HCT116 (cell line): ENCODE results near the gene KLC4. TPM values are rescaled to one million over a fixed set of nuclear protein-coding genes. Genes with fewer than 3 reads are reported as not detected.
A peak's percentile ranks its signal among the peaks of the same experiment; 100 is the strongest.

Experiments used
- ATAC-seq: fragments of 200-7000 bp; cut with Tn5 transposase; 2 replicates; pipeline ENCODE4 v1.9.1; 2020; ENCODE audit warnings: mild to moderate bottlenecking, moderate library complexity
- BruUV-seq: library from RNA; stranded (reverse); fragments of 400-500 nt; replicated peaks from 2 replicates; lab custom pipeline; 2021; lab: Mats Ljungman, UMichigan
- CTCF ChIA-PET: fragments of 300-600 bp; sonication (Branson Sonifier 250); formaldehyde crosslinking; loops from one replicate; lab custom pipeline; 2021; ENCODE audit warnings: antibody characterized with exemption; lab: Charles Lee
- POLR2A ChIA-PET: fragments of 300-600, 350-600 bp; sonication (Branson Sonifier 250); formaldehyde crosslinking; loops from one replicate; lab custom pipeline; 2021; ENCODE audit warnings: antibody characterized with exemption; lab: Charles Lee
- RAD21 ChIA-PET, 2 experiments: fragments of 300-600 bp; sonication (Branson Sonifier 250); formaldehyde crosslinking; loops; one replicate each; lab custom pipeline; 2023; ENCODE audit warnings: low total read pairs in 2 of 2; ENCODE audit not compliant: uncharacterized antibody in 2 of 2, unreplicated experiment in 2 of 2, low non-redundant PET in 1 of 2; lab: Charles Lee
- DNase-seq: peaks from one replicate; pipeline ENCODE4 v3.0.0-alpha.2; 2010; ENCODE audit warnings: low read depth, low spot score
- H2AFZ ChIP-seq: fragments of 200-600 bp; shearing (Covaris generic), sonication (generic); 2 replicates; pipeline ENCODE4 v1.6.1; 2017; ENCODE audit warnings: low read depth, mixed run types, mixed read lengths, antibody characterized with exemption, low read length; ENCODE audit not compliant: poor library complexity, severe bottlenecking
- H3K27ac ChIP-seq: 2 replicates; pipeline ENCODE4 v1.5.1; 2012; ENCODE audit warnings: low read depth, low read length
- H3K27me3 ChIP-seq: fragments of 200-600 bp; sonication (generic); 2 replicates; pipeline ENCODE4 v1.6.1; 2016; ENCODE audit warnings: mixed run types, low read length, mixed read lengths; ENCODE audit not compliant: insufficient read depth
- H3K36me3 ChIP-seq, 2 experiments: fragments of 200-500 bp in 1 of 2; fragments of 200-600 bp in 1 of 2; sonication (Bioruptor generic) in 1 of 2; sonication (generic) in 1 of 2; 2 replicates each; pipeline versions ENCODE4 v1.5.1 to v1.6.1; 2014 to 2016; ENCODE audit warnings: low read length in 2 of 2, inconsistent platforms in 1 of 2, mixed read lengths in 1 of 2, mixed run types in 1 of 2; ENCODE audit not compliant: insufficient read depth in 2 of 2, control insufficient read depth in 1 of 2
- H3K4me1 ChIP-seq, 2 experiments: fragments of 200-600 bp in 1 of 2; sonication (generic) in 1 of 2; 2 replicates each; pipeline versions ENCODE4 v1.5.1 to v1.6.1; 2012 to 2017; ENCODE audit warnings: low read length in 2 of 2, inconsistent platforms in 1 of 2, mild to moderate bottlenecking in 1 of 2, mixed read lengths in 1 of 2, mixed run types in 1 of 2, moderate library complexity in 1 of 2; ENCODE audit not compliant: insufficient read depth in 2 of 2, control insufficient read depth in 1 of 2
- H3K4me2 ChIP-seq: fragments of 200-600 bp; sonication (generic); 2 replicates; pipeline ENCODE4 v1.6.1; 2017; ENCODE audit warnings: mixed run types, low read length, mixed read lengths
- H3K4me3 ChIP-seq, 2 experiments: fragments of 200-600 bp in 1 of 2; sonication (generic) in 1 of 2; replicated peaks in 1 of 2; 2 replicates each; pipeline ENCODE4 v1.5.1; 2011 to 2016; ENCODE audit warnings: low read length in 2 of 2, control low read depth in 1 of 2, low read depth in 1 of 2, mild to moderate bottlenecking in 1 of 2, mixed read lengths in 1 of 2, mixed run types in 1 of 2
- H3K79me2 ChIP-seq: fragments of 200-600 bp; sonication (generic); 2 replicates; pipeline ENCODE4 v1.6.1; 2017; ENCODE audit warnings: mild to moderate bottlenecking, mixed run types, low read length, moderate library complexity, mixed read lengths; ENCODE audit not compliant: insufficient read depth
- H3K9ac ChIP-seq: fragments of 200-600 bp; sonication (generic); 2 replicates; pipeline ENCODE4 v1.6.1; 2016; ENCODE audit warnings: low read length, mixed read lengths
- H3K9me2 ChIP-seq: fragments of 200-600 bp; sonication (generic), shearing (Covaris generic); 2 replicates; pipeline ENCODE4 v1.6.1; 2017; ENCODE audit warnings: mixed run types, mild to moderate bottlenecking, moderate library complexity; ENCODE audit not compliant: insufficient read depth
- H3K9me3 ChIP-seq, 2 experiments: fragments of 200-500 bp in 1 of 2; fragments of 200-600 bp in 1 of 2; sonication (Bioruptor generic) in 1 of 2; sonication (generic) in 1 of 2; 2 replicates each; pipeline ENCODE4 v1.6.1; 2014 to 2017; ENCODE audit warnings: low read length in 2 of 2, mixed read lengths in 2 of 2, inconsistent platforms in 1 of 2, low read depth in 1 of 2, mild to moderate bottlenecking in 1 of 2, mixed run types in 1 of 2, moderate library complexity in 1 of 2; ENCODE audit not compliant: control insufficient read depth in 1 of 2, insufficient read depth in 1 of 2
- H4K20me1 ChIP-seq: fragments of 200-600 bp; sonication (generic), shearing (Covaris generic); 2 replicates; pipeline ENCODE4 v1.6.1; 2017; ENCODE audit warnings: mixed run types, mild to moderate bottlenecking, moderate library complexity; ENCODE audit not compliant: insufficient read depth
- CBX3 ChIP-seq: IDR thresholded peaks from 2 replicates; pipeline ENCODE4 v1.6.1; 2012; ENCODE audit warnings: low read depth
- EZH2phosphoT487 ChIP-seq: fragments of 200-600 bp; IDR thresholded peaks from 2 replicates; pipeline ENCODE4 v1.6.1; 2018; ENCODE audit warnings: antibody characterized with exemption, borderline replicate concordance
- POLR2AphosphoS5 ChIP-seq: IDR thresholded peaks from 2 replicates; pipeline ENCODE4 v1.6.1; 2011; ENCODE audit warnings: mild to moderate bottlenecking, low read depth, low read length, moderate library complexity
- SIN3A ChIP-seq: IDR thresholded peaks from 2 replicates; pipeline ENCODE4 v1.6.1; 2012; ENCODE audit warnings: low read depth
- TCF7L2 ChIP-seq: IDR thresholded peaks from 2 replicates; pipeline ENCODE4 v1.7.0; 2011; ENCODE audit warnings: borderline replicate concordance, inconsistent platforms; ENCODE audit not compliant: insufficient read depth, insufficient read length; ENCODE audit errors: extremely low read depth
- YY1 ChIP-seq: IDR thresholded peaks from 2 replicates; pipeline ENCODE4 v1.6.1; 2011; ENCODE audit warnings: low read length, low read depth, moderate library complexity, mild to moderate bottlenecking; ENCODE audit not compliant: insufficient replicate concordance; ENCODE audit errors: extremely low read depth
- ZNF274 ChIP-seq: fragments of 200-500 bp; sonication (Bioruptor generic); IDR thresholded peaks from 2 replicates; pipeline ENCODE4 v1.6.1; 2014; ENCODE audit warnings: mild to moderate bottlenecking, low read depth, low read length, inconsistent platforms
- intact Hi-C: fragments of 100-400 bp; cut with micrococcal nuclease; formaldehyde crosslinking; loops from 2 replicates; pipeline ENCODE4 v1.10.0; 2022
- total RNA-seq: library from RNA; stranded (reverse); gene quantifications from one replicate; pipeline ENCODE4 v1.2.1, GENCODE V29; 2021; ENCODE audit not compliant: unreplicated experiment
- TF ChIP-seq, protein P1 (sequence below), 3 experiments: fragments of 200-600 bp in 1 of 3; sonication (generic) in 1 of 3; IDR thresholded peaks in 2 of 3; conservative IDR thresholded peaks in 1 of 3; 2 replicates each; pipeline ENCODE4 v1.5.1; 2012 to 2017; ENCODE audit warnings: low read depth in 2 of 3, low read length in 2 of 3, antibody characterized with exemption in 1 of 3, borderline replicate concordance in 1 of 3, control low read depth in 1 of 3, mild to moderate bottlenecking in 1 of 3, mixed read lengths in 1 of 3, mixed run types in 1 of 3, moderate library complexity in 1 of 3; ENCODE audit not compliant: insufficient read depth in 1 of 3
- TF ChIP-seq, protein P2 (sequence below): IDR thresholded peaks from 2 replicates; pipeline ENCODE4 v1.6.1; 2011; ENCODE audit warnings: mild to moderate bottlenecking, low read length, moderate library complexity; ENCODE audit not compliant: insufficient replicate concordance; ENCODE audit errors: extremely low read depth
- TF ChIP-seq, protein P3 (sequence below): IDR thresholded peaks from 2 replicates; pipeline ENCODE4 v1.6.1; 2012

KLC4 gene
- total RNA-seq, 1 experiment from 2014 or later, result 16.2 TPM

DNA sequence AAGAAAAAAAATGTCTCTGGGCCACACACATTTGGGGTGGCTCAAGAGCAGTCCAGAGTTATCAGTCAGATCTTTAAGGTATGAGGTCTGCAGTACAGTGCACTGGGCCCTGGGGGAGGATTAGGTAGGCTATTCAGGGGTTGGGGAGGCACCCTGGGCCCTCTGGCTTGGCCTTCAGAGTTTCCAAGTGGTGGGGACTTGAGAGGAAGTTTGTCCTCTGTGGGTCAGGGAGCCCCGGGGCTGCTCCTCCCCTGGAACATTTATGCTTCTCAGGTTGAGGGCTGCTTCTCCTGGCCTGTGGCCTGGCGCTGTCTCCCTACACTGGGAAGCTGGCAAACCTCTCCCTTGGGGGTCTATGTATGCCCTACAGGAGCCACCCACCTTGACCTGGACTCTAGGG lies 62.7 kb downstream of the KLC4 start:
- no peaks in the 10 kb centered on the region for H3K27me3 ChIP-seq
- ChIA-PET RAD21 (no interaction called here), POLR2A (no interaction called here), CTCF (no interaction called here)
- intact Hi-C loops, result loop anchor here (5.0 kb wide), 1 partner anchor 45 kb away; the partner anchor contains the start of gene PTK7
- BruUV-seq, result no TSS peak
- H3K4me3 ChIP-seq, result no peak overlapping the region
- peaks cover 60% of the 10 kb centered on the region for H3K79me2 ChIP-seq
- ATAC-seq (no peak), DNase-seq (no peak)
- H3K9me3 ChIP-seq, result no peaks in the 10 kb centered on the region
- H3K4me2 ChIP-seq, result peak overlapping the region; percentile 73
- peak overlapping the region; percentile 61; the same call in 1 of the 2 replicates for H3K27ac ChIP-seq
- H3K4me1 ChIP-seq, result peaks cover 70 to 82% of the 10 kb centered on the region in 2 experiments
- H3K9ac ChIP-seq, result no peak overlapping the region
- H3K9me2 ChIP-seq, result no peaks in the 10 kb centered on the region
- no peaks in the 10 kb centered on the region for H3K36me3 ChIP-seq
- no peak overlapping the region for H2AFZ ChIP-seq
- TF ChIP-seq, protein P1, sequence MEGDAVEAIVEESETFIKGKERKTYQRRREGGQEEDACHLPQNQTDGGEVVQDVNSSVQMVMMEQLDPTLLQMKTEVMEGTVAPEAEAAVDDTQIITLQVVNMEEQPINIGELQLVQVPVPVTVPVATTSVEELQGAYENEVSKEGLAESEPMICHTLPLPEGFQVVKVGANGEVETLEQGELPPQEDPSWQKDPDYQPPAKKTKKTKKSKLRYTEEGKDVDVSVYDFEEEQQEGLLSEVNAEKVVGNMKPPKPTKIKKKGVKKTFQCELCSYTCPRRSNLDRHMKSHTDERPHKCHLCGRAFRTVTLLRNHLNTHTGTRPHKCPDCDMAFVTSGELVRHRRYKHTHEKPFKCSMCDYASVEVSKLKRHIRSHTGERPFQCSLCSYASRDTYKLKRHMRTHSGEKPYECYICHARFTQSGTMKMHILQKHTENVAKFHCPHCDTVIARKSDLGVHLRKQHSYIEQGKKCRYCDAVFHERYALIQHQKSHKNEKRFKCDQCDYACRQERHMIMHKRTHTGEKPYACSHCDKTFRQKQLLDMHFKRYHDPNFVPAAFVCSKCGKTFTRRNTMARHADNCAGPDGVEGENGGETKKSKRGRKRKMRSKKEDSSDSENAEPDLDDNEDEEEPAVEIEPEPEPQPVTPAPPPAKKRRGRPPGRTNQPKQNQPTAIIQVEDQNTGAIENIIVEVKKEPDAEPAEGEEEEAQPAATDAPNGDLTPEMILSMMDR (IDR thresholded peaks at IDR 0.05 in 2 of 3, conservative IDR thresholded peaks at IDR 0.05 in 1 of 3; ENCODE audit: borderline replicate concordance in 1 of 3, insufficient read depth in 1 of 3, low read depth in 2 of 3, low read length in 2 of 3), result no peak
- TF ChIP-seq, protein P2, sequence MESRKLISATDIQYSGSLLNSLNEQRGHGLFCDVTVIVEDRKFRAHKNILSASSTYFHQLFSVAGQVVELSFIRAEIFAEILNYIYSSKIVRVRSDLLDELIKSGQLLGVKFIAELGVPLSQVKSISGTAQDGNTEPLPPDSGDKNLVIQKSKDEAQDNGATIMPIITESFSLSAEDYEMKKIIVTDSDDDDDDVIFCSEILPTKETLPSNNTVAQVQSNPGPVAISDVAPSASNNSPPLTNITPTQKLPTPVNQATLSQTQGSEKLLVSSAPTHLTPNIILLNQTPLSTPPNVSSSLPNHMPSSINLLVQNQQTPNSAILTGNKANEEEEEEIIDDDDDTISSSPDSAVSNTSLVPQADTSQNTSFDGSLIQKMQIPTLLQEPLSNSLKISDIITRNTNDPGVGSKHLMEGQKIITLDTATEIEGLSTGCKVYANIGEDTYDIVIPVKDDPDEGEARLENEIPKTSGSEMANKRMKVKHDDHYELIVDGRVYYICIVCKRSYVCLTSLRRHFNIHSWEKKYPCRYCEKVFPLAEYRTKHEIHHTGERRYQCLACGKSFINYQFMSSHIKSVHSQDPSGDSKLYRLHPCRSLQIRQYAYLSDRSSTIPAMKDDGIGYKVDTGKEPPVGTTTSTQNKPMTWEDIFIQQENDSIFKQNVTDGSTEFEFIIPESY, result no peak
- TF ChIP-seq CBX3 (no peak), SIN3A (no peak), EZH2phosphoT487 (no peak), POLR2AphosphoS5 (no peak), ZNF274 (no peak), YY1 (no peak), TCF7L2 (no peak)
- TF ChIP-seq, protein P3, sequence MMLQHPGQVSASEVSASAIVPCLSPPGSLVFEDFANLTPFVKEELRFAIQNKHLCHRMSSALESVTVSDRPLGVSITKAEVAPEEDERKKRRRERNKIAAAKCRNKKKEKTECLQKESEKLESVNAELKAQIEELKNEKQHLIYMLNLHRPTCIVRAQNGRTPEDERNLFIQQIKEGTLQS, result no peak
- H4K20me1 ChIP-seq, result no peaks in the 10 kb centered on the region; the same call in 1 of the 2 replicates
